Measurements from ENCODE around the gene NEB. TPM values are rescaled to one million over a fixed set of nuclear protein-coding genes. Genes with fewer than 3 reads are reported as not detected.
"Not testable (repeated sequence)": the region's sequence is repeated elsewhere in the genome, so short reads cannot be mapped to it uniquely, and the experiment has no call there.

The NEB gene
- total RNA-seq, 2 donors from 2014 or later: 0.63 to 1.3 TPM

DNA sequence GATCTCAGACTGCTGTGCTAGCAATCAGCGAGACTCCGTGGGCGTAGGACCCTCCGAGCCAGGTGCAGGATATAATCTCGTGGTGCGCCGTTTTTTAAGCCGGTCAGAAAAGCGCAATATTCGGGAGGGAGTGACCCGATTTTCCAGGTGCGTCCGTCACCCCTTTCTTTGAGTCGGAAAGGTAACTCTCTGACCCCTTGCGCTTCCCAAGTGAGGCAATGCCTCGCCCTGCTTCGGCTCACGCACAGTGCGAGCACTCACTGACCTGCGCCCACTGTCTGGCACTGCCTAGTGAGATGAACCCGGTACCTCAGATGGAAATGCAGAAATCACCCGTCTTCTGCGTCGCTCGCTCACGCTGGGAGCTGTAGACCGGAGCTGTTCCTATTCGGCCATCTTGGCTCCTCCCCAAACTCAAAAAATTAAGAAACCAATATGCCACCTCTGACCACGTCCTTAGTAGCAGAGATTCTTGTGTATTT lies 29.8 kb downstream of the NEB start:
- not testable (repeated sequence) for H3K9me3 Mint-ChIP-seq; H3K4me1 Mint-ChIP-seq; H3K4me3 Mint-ChIP-seq; H3K27ac Mint-ChIP-seq; H3K36me3 Mint-ChIP-seq (ENCODE audit: low read depth); ATAC-seq (replicated peaks); H3K27me3 Mint-ChIP-seq

GRCh38 chr2:151698134-151698533 lies 36.1 kb downstream of the NEB start:
- H3K4me3 Mint-ChIP-seq, H3K27ac Mint-ChIP-seq: not testable (repeated sequence)

GRCh38 chr2:151695778-151696177 lies 38.5 kb downstream of the NEB start:
- Mint-ChIP-seq H3K27ac (no peak overlapping the region), H3K9me3 (no peaks in the 10 kb centered on the region), H3K27me3 (no peaks in the 10 kb centered on the region), H3K4me3 (no peak overlapping the region), H3K4me1 (no peaks in the 10 kb centered on the region), H3K36me3 (ENCODE audit: low read depth) (no peaks in the 10 kb centered on the region)
- no peak for ATAC-seq (replicated peaks)

More at GRCh38 chr2:151698134-151698533, 36.1 kb downstream of the NEB start:
- H3K4me1 Mint-ChIP-seq; H3K27me3 Mint-ChIP-seq; H3K36me3 Mint-ChIP-seq (ENCODE audit: low read depth); H3K9me3 Mint-ChIP-seq; ATAC-seq (replicated peaks): not testable (repeated sequence)

GRCh38 chr2:151691631-151692030 lies 42.6 kb downstream of the NEB start:
- no peaks in the 10 kb centered on the region for H3K27me3 Mint-ChIP-seq
- ATAC-seq (replicated peaks): no peak
- H3K36me3 Mint-ChIP-seq (ENCODE audit: low read depth): no peaks in the 10 kb centered on the region
- H3K27ac Mint-ChIP-seq: no peak overlapping the region
- no peak overlapping the region for H3K4me3 Mint-ChIP-seq
- no peaks in the 10 kb centered on the region for H3K4me1 Mint-ChIP-seq
- no peaks in the 10 kb centered on the region for H3K9me3 Mint-ChIP-seq

- no peaks in the 10 kb centered on the region for H3K4me1 Mint-ChIP-seq
- H3K36me3 Mint-ChIP-seq (ENCODE audit: low read depth): no peaks in the 10 kb centered on the region
- H3K27me3 Mint-ChIP-seq: no peaks in the 10 kb centered on the region
- ATAC-seq (replicated peaks): no peak
- no peaks in the 10 kb centered on the region for H3K9me3 Mint-ChIP-seq
- no peak overlapping the region for H3K27ac Mint-ChIP-seq
- no peak overlapping the region for H3K4me3 Mint-ChIP-seq
Measured at GRCh38 chr2:151688719-151689118, 45.6 kb downstream of the NEB start.

- Mint-ChIP-seq H3K36me3 (ENCODE audit: low read depth) (no peaks in the 10 kb centered on the region), H3K4me3 (no peak overlapping the region), H3K9me3 (peaks cover 4% of the 10 kb centered on the region), H3K4me1 (no peaks in the 10 kb centered on the region), H3K27ac (no peak overlapping the region), H3K27me3 (peaks cover under 1% of the 10 kb centered on the region)
- ATAC-seq (replicated peaks): no peak
Measured at GRCh38 chr2:151682459-151683003, 51.7 kb downstream of the NEB start.

GRCh38 chr2:151681051-151681450 lies 53.2 kb downstream of the NEB start:
- H3K9me3 Mint-ChIP-seq: peaks cover 5% of the 10 kb centered on the region
- H3K4me1 Mint-ChIP-seq: no peaks in the 10 kb centered on the region
- H3K36me3 Mint-ChIP-seq (ENCODE audit: low read depth): no peaks in the 10 kb centered on the region
- no peak for ATAC-seq (replicated peaks)
- H3K4me3 Mint-ChIP-seq: no peak overlapping the region
- peaks cover 7% of the 10 kb centered on the region for H3K27me3 Mint-ChIP-seq
- H3K27ac Mint-ChIP-seq: no peak overlapping the region

GRCh38 chr2:151679994-151680393 lies 54.3 kb downstream of the NEB start:
- ATAC-seq (replicated peaks): no peak
- H3K9me3 Mint-ChIP-seq: peaks cover 5% of the 10 kb centered on the region

DNA sequence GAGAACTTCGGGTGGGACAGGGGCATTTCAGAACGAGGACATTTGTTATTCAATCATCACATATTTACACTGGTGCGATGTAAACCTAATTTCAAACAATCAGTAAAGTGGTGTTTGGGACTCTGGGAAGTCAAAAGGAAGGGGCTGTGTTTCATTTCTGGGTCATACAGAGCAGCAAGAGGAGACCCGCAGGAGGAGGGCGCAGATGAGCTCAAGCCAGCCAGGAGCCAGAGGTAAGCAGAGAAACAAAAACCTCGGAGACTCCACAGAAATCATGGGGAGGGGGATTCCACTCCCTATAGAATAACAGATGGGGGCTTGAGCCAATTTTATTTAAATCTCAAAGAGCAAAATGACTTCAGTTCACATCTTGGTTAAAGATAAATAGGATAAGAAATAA lies 55.4 kb downstream of the NEB start:
- Mint-ChIP-seq H3K36me3 (ENCODE audit: low read depth) (no peaks in the 10 kb centered on the region), H3K27me3 (peaks cover 7% of the 10 kb centered on the region), H3K9me3 (peaks cover 5% of the 10 kb centered on the region), H3K27ac (no peak overlapping the region), H3K4me1 (no peaks in the 10 kb centered on the region), H3K4me3 (no peak overlapping the region)
- no peak for ATAC-seq (replicated peaks)

More at GRCh38 chr2:151679994-151680393, 54.3 kb downstream of the NEB start:
- H3K36me3 Mint-ChIP-seq (ENCODE audit: low read depth): no peaks in the 10 kb centered on the region
- H3K27me3 Mint-ChIP-seq: peaks cover 7% of the 10 kb centered on the region
- no peak overlapping the region for H3K4me3 Mint-ChIP-seq
- no peak overlapping the region for H3K27ac Mint-ChIP-seq
- no peaks in the 10 kb centered on the region for H3K4me1 Mint-ChIP-seq

DNA sequence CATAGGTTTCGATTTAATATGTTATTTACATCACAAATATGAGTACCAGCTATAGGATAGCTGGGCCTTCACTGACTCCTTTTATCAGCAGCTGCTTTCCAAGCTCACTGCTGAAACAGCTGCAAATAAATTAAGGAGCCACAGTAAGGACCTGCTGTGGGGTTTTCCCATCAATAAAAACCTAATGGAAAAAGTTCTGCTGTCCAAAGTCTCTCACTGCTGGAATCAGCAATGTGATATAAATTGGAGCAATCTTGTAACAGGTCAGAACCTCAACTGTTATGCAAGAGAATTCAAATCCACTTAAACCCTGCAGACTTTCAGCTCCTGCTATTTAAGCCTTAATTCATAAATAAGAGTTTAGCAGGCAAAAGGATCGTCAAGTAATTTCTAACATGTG lies 61.3 kb downstream of the NEB start:
- H3K27me3 Mint-ChIP-seq: peaks cover 7% of the 10 kb centered on the region
- H3K27ac Mint-ChIP-seq: no peak overlapping the region
- H3K4me1 Mint-ChIP-seq: peaks cover 11% of the 10 kb centered on the region
- ATAC-seq (replicated peaks): no peak
- peaks cover 5% of the 10 kb centered on the region for H3K9me3 Mint-ChIP-seq
- no peaks in the 10 kb centered on the region for H3K36me3 Mint-ChIP-seq (ENCODE audit: low read depth)
- no peak overlapping the region for H3K4me3 Mint-ChIP-seq

DNA sequence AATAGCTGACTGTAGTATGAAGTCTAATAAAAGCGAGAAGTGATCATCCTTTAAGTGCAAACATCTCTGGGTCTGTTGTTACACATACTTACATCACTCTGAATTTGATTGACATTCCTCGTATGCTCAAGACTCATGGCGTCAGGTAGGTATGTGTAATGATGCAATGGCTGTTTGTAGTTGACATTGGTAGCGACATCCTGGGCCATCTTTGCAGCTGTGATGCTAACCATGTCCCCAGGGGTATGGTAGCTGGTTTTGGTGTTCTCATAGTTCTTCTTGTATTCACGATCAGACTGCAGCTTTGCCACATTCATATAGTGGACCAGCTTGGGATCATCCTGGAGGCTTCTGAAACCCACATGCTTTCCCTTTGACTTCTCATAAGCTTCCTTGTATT lies 62.0 kb downstream of the NEB start:
- Mint-ChIP-seq H3K27ac (no peak overlapping the region), H3K4me3 (no peak overlapping the region), H3K4me1 (peaks cover 11% of the 10 kb centered on the region), H3K36me3 (ENCODE audit: low read depth) (no peaks in the 10 kb centered on the region), H3K27me3 (peaks cover 5% of the 10 kb centered on the region), H3K9me3 (no peaks in the 10 kb centered on the region)
- no peak for ATAC-seq (replicated peaks)

DNA sequence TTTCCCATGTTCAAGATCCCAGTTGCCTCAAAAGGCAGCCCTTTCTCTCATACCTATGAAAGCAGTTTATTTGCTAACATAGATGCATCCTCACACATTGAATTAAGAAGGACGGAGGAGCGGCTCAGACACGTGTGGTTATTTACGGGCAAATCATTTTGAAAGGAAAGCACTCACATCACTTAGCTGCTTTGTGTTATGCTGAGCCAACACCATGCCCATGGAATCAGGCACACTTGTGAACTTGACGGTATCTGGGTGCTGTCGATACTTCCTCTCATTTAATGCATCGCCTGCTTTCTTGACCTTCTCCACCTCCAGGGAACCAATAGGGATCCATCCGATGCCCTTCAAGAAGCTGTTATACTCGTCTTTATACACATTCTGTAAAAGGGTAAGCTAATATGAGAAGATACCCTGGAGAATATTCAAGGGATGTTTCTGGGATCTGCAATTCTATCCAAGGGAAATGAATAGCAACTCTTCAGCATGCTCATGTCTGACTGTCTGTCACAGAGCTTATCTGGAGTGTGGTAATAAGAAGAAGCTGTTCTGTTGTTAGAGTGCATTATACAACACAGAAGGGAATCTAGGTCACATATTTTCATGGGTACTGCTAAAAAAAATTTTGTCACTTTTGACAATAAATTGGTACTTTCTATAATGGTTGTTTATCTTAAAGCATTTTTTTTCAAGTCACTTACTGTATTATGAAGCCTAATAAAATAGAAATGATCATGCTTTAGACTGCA lies 63.3 kb downstream of the NEB start:
- H3K36me3 Mint-ChIP-seq (ENCODE audit: low read depth): no peaks in the 10 kb centered on the region
- peaks cover 11% of the 10 kb centered on the region for H3K4me1 Mint-ChIP-seq
- H3K27ac Mint-ChIP-seq: no peak overlapping the region
- no peaks in the 10 kb centered on the region for H3K9me3 Mint-ChIP-seq
- ATAC-seq (replicated peaks): no peak
- no peaks in the 10 kb centered on the region for H3K27me3 Mint-ChIP-seq
- H3K4me3 Mint-ChIP-seq: peak overlapping the region; percentile 59

GRCh38 chr2:151670346-151670745 lies 63.9 kb downstream of the NEB start:
- peaks cover 11% of the 10 kb centered on the region for H3K4me1 Mint-ChIP-seq
- no peaks in the 10 kb centered on the region for H3K9me3 Mint-ChIP-seq
- ATAC-seq (replicated peaks): peak; percentile 97
- no peaks in the 10 kb centered on the region for H3K27me3 Mint-ChIP-seq
- H3K36me3 Mint-ChIP-seq (ENCODE audit: low read depth): no peaks in the 10 kb centered on the region
- peak overlapping the region; percentile 59 for H3K4me3 Mint-ChIP-seq
- peak overlapping the region; percentile 88 for H3K27ac Mint-ChIP-seq

- peak overlapping the region; percentile 59 for H3K4me3 Mint-ChIP-seq
- H3K27me3 Mint-ChIP-seq: no peaks in the 10 kb centered on the region
- H3K4me1 Mint-ChIP-seq: peaks cover 11% of the 10 kb centered on the region
- H3K9me3 Mint-ChIP-seq: no peaks in the 10 kb centered on the region
- peak overlapping the region; percentile 88 for H3K27ac Mint-ChIP-seq
- H3K36me3 Mint-ChIP-seq (ENCODE audit: low read depth): no peaks in the 10 kb centered on the region
- ATAC-seq (replicated peaks): peak; percentile 83
Measured at GRCh38 chr2:151669585-151670081, 64.6 kb downstream of the NEB start.

- no peak for ATAC-seq (replicated peaks)
- H3K36me3 Mint-ChIP-seq (ENCODE audit: low read depth): no peaks in the 10 kb centered on the region
Measured at GRCh38 chr2:151668737-151669136, 65.5 kb downstream of the NEB start.

More at GRCh38 chr2:151668737-151669136, 65.5 kb downstream of the NEB start:
- Mint-ChIP-seq H3K9me3 (no peaks in the 10 kb centered on the region), H3K4me3 (no peak overlapping the region), H3K27ac (no peak overlapping the region), H3K4me1 (peaks cover 11% of the 10 kb centered on the region), H3K27me3 (no peaks in the 10 kb centered on the region)

All from activated T-helper 17 cell treated with anti-CD3 and anti-CD28 coated beads, Interleukin-2, amount 50 U/mL, for 72 hours (primary cell).